GM23248 (cell line): Measurements from ENCODE around the gene NPC1. TPM values are rescaled to one million over a fixed set of nuclear protein-coding genes. Genes with fewer than 3 reads are reported as not detected.

Experiments used
- DNase-seq: peaks from one replicate; pipeline ENCODE4 v3.0.0-alpha.2; 2015
- H2AFZ ChIP-seq: fragments of 200-600 bp; sonication (generic); 2 replicates; pipeline ENCODE4 v1.6.1; 2016; ENCODE audit warnings: antibody characterized with exemption
- H3F3A ChIP-seq: fragments of 200-600 bp; sonication (generic); 2 replicates; pipeline ENCODE4 v1.6.1; 2016; ENCODE audit warnings: mild to moderate bottlenecking, antibody characterized with exemption, mixed run types; ENCODE audit not compliant: insufficient read depth
- H3K27ac ChIP-seq: fragments of 200-600 bp; sonication (generic); 2 replicates; pipeline ENCODE4 v1.5.1; 2016; ENCODE audit warnings: mild to moderate bottlenecking
- H3K27me3 ChIP-seq: fragments of 200-600 bp; sonication (generic); replicated peaks from 2 replicates; pipeline ENCODE4 v1.6.1; 2016; ENCODE audit warnings: mild to moderate bottlenecking; ENCODE audit not compliant: insufficient read depth
- H3K36me3 ChIP-seq: fragments of 200-600 bp; sonication (generic); 2 replicates; pipeline ENCODE4 v1.6.1; 2016; ENCODE audit warnings: low read depth, mild to moderate bottlenecking
- H3K4me1 ChIP-seq: fragments of 200-600 bp; sonication (generic); 2 replicates; pipeline ENCODE4 v1.6.1; 2016; ENCODE audit warnings: mild to moderate bottlenecking; ENCODE audit not compliant: insufficient read depth
- H3K4me2 ChIP-seq: fragments of 200-600 bp; sonication (generic); one replicate; pipeline ENCODE4 v1.6.1; 2016; ENCODE audit warnings: mild to moderate bottlenecking; ENCODE audit not compliant: unreplicated experiment
- H3K4me3 ChIP-seq: fragments of 200-600 bp; sonication (generic); 2 replicates; pipeline ENCODE4 v1.5.1; 2016; ENCODE audit warnings: mild to moderate bottlenecking
- H3K79me2 ChIP-seq: fragments of 200-600 bp; sonication (generic); 2 replicates; pipeline ENCODE4 v1.6.1; 2016; ENCODE audit warnings: mild to moderate bottlenecking; ENCODE audit not compliant: insufficient read depth
- H3K9ac ChIP-seq: fragments of 200-600 bp; sonication (generic); 2 replicates; pipeline ENCODE4 v1.6.1; 2016; ENCODE audit warnings: mild to moderate bottlenecking
- H3K9me2 ChIP-seq: fragments of 200-600 bp; sonication (generic); 2 replicates; pipeline ENCODE4 v1.6.1; 2016; ENCODE audit warnings: mixed run types, mild to moderate bottlenecking, moderate library complexity; ENCODE audit not compliant: insufficient read depth
- H3K9me3 ChIP-seq: fragments of 200-600 bp; sonication (generic); one replicate; pipeline ENCODE4 v1.6.1; 2017; ENCODE audit warnings: low read depth
- H4K20me1 ChIP-seq: fragments of 200-600 bp; sonication (generic); 2 replicates; pipeline ENCODE4 v1.6.0; 2016; ENCODE audit not compliant: insufficient read depth
- EZH2 ChIP-seq: fragments of 200-600 bp; sonication (generic); IDR thresholded peaks from 2 replicates; pipeline ENCODE4 v1.6.1; 2018; ENCODE audit warnings: antibody characterized with exemption, mild to moderate bottlenecking; ENCODE audit not compliant: insufficient read depth, poor library complexity, severe bottlenecking
- EZH2phosphoT487 ChIP-seq: fragments of 200-600 bp; sonication (generic); IDR thresholded peaks from 2 replicates; pipeline ENCODE4 v1.6.1; 2018; ENCODE audit warnings: antibody characterized with exemption, moderate library complexity, mild to moderate bottlenecking, low read depth; ENCODE audit not compliant: insufficient read depth
- WGBS, 2 experiments: methylation state at CpG; one replicate each; pipeline ENCODE4 v1.1.6; 2015 to 2017; ENCODE audit warnings: low lambda C conversion rate in 2 of 2, low coverage in 1 of 2; ENCODE audit errors: missing lambda C conversion rate in 2 of 2; 5-methylcytosine and 5-hydroxymethylcytosine counted together
- in situ Hi-C: fragments of 300-500 bp; cut with MboI; formaldehyde crosslinking; loops from 2 replicates; pipeline ENCODE4 v1.15.0; 2020
- polyA plus RNA-seq: library from polyadenylated mRNA; unstranded; fragments of >200 nt; fragmentation: Nextera tagmentation; extraction: Ambion mirVana; gene quantifications from 2 replicates; pipeline ENCODE4 v1.2.1, GENCODE V29; 2016
- total RNA-seq: library from RNA; depleted of rRNA; stranded (reverse); fragments of >200 nt; shearing (Covaris generic); gene quantifications from 2 replicates; pipeline ENCODE4 v1.2.3, GENCODE V29; 2014

The NPC1 gene
- total and polyA plus RNA-seq, 2 experiments from 2014 or later = 28.1 to 28.7 TPM

DNA sequence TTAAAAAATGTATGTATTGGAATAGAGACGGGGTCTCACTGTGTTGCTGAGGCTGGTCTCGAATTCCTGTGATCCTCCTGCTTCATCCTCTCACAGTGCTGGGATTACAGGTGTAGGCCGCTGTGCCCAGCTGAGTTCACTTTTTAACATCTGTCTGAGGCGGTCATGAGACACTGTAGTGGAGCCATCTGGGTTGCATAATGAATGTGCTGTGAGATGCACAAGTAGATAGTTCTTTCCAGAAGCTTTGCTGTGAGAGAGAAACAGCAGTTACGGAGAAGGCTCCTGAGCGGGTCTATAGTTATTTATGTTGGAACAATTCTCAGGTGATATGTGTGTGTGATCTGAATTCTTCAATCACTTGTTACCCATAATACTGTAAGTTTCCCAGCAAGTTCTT is 79.9 kb downstream of the NPC1 start:
- Histone ChIP-seq H3K27ac (no peak overlapping the region), H3K9me2 (no peaks in the 10 kb centered on the region), H3K79me2 (peaks cover 40% of the 10 kb centered on the region), H3K36me3 (peaks cover 22% of the 10 kb centered on the region), H3K4me3 (no peak overlapping the region), H3K4me1 (peaks cover 6% of the 10 kb centered on the region; the same call in 1 of the 2 replicates), H2AFZ (no peak overlapping the region), H3K4me2 (no peak overlapping the region), H4K20me1 (no peaks in the 10 kb centered on the region), H3K9ac (no peak overlapping the region), H3K27me3 (no peaks in the 10 kb centered on the region), H3K9me3 (no peaks in the 10 kb centered on the region), H3F3A (no peaks in the 10 kb centered on the region)
- no peak for DNase-seq
- TF ChIP-seq EZH2 = no peak
- TF ChIP-seq EZH2phosphoT487 = no peak
- WGBS, 2 experiments = 86 to 88% methylated on average over 6 of the region's 6 CpGs
- in situ Hi-C loops = no loop called here

DNA sequence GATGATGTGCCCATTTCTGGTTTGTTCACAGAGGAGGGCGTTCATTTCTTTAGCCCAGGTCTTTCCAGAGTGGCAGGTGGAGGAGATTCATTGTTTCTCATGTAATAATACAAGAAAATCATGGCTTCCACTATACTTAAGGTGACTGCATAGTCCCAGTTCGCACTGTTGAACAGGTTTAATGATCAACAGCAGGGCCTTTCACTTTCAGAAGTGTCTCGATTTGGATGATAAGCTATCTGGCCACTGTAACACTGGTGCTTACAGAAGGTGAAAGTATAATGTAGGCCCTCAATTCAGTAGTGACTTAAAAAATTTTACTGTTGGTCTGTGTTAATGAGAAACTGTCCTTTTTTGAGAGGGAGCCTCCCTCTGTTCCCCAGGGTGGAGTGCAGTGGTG is 81.6 kb downstream of the NPC1 start:
- Histone ChIP-seq H3F3A (no peaks in the 10 kb centered on the region), H3K27me3 (no peaks in the 10 kb centered on the region), H3K9ac (peak overlapping the region; percentile 85), H3K9me2 (no peaks in the 10 kb centered on the region), H3K27ac (no peak overlapping the region), H3K79me2 (peaks cover 40% of the 10 kb centered on the region), H3K4me3 (peak overlapping the region; percentile 91), H3K36me3 (peaks cover 5% of the 10 kb centered on the region; the same call in 1 of the 2 replicates), H3K4me2 (peak overlapping the region; percentile 82), H3K4me1 (peaks cover 6% of the 10 kb centered on the region; the same call in 1 of the 2 replicates), H3K9me3 (no peaks in the 10 kb centered on the region), H2AFZ (no peak overlapping the region), H4K20me1 (no peaks in the 10 kb centered on the region)
- 98% methylated on average over 3 of the region's 3 CpGs for WGBS, 2 experiments
- in situ Hi-C loops = no loop called here
- TF ChIP-seq EZH2 = no peak
- no peak for TF ChIP-seq EZH2phosphoT487
- DNase-seq = no peak

GRCh38 chr18:23503963-23504344 is 82.4 kb downstream of the NPC1 start:
- Histone ChIP-seq H3K9ac (peak overlapping the region; percentile 85), H3K4me1 (peaks cover 6% of the 10 kb centered on the region; the same call in 1 of the 2 replicates), H3K4me2 (peak overlapping the region; percentile 82), H3K36me3 (peaks cover 2% of the 10 kb centered on the region; the same call in 1 of the 2 replicates), H3K9me3 (no peaks in the 10 kb centered on the region), H3F3A (no peaks in the 10 kb centered on the region), H4K20me1 (no peaks in the 10 kb centered on the region), H3K9me2 (no peaks in the 10 kb centered on the region), H2AFZ (peak overlapping the region; percentile 93), H3K27ac (peak overlapping the region; percentile 36), H3K27me3 (no peaks in the 10 kb centered on the region), H3K79me2 (peaks cover 40% of the 10 kb centered on the region), H3K4me3 (peak overlapping the region; percentile 91)
- in situ Hi-C loops = no loop called here
- WGBS, 2 experiments = 1 to 3% methylated on average over 20 to 21 of the region's 21 CpGs
- DNase-seq = peak; percentile 51
- TF ChIP-seq EZH2 = no peak
- no peak for TF ChIP-seq EZH2phosphoT487

DNA sequence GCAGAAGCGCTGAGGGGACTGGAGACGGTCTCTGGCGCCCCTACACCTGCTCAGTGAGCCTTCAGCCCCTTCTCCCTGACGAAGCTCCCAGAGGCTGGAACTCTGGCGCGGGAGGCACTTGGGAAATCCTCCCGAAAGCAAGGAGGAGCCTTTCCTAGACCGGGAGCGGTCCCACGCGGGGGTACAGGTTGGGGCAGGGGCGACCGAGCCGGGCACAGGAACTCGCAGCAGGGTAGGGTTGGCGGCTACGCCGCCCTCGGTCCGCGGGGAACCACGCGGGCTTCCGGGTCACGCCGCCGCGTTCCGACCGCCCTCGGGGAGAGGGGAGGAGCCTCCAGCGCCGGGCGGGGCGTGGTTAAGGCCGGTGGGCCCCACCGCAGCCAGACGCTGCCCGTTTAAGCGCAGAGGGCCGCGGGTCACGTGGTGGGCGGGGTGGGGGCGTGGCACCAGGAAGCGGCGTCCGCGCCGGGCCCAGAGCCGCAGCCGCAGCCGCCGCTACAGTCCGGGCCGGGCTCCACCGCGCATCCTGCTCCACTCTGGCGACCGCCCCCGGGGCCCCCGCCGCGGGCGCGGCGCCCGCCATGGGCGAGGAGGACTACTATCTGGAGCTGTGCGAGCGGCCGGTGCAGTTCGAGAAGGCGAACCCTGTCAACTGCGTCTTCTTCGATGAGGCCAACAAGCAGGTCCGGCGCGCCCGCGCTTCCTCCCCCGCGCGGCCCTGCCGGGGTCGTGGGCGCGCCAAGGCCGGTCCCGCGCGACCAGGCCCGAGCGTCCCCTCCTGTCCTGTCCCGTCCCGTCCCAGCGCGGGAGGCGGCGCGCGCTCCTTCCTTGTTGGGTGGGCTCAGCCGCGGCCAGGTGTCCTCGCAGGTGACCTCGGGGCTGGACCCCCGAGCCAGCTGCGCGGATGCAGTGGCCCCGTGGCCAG is 83.0 kb downstream of the NPC1 start, which contains the start of gene RMC1:
TSS of gene RMC1 (plus strand) at position 474 of the 925 bp plus-strand sequence. CDS start at position 582, 108 bp downstream.
- WGBS, 2 experiments = 1% methylated on average over 77 to 82 of the region's 110 CpGs
- H3F3A ChIP-seq = no peaks in the 10 kb centered on the region

More for the DNA sequence above, 83.0 kb downstream of the NPC1 start, which contains the start of gene RMC1:
- Histone ChIP-seq H3K27me3 (no peaks in the 10 kb centered on the region), H3K9me3 (no peaks in the 10 kb centered on the region), H3K4me3 (peak within 1 kb of the TSS; percentile 91), H3K4me2 (peak within 1 kb of the TSS; percentile 82), H3K9ac (peak within 1 kb of the TSS; percentile 85), H3K36me3 (peaks cover 2% of the 10 kb centered on the region; the same call in 1 of the 2 replicates), H3K79me2 (peaks cover 40% of the 10 kb centered on the region), H3K27ac (peak within 1 kb of the TSS; percentile 36), H3K4me1 (peaks cover 6% of the 10 kb centered on the region; the same call in 1 of the 2 replicates), H4K20me1 (no peaks in the 10 kb centered on the region), H3K9me2 (no peaks in the 10 kb centered on the region), H2AFZ (peak within 1 kb of the TSS; percentile 93)
- in situ Hi-C loops = no loop called here
- DNase-seq = peak; percentile 98
- no peak for TF ChIP-seq EZH2phosphoT487
- TF ChIP-seq EZH2 = no peak
